ENCODE results near the gene SPRY4. TPM values are rescaled to one million over a fixed set of nuclear protein-coding genes. Genes with fewer than 3 reads are reported as not detected.

The SPRY4 gene
- total RNA-seq, 1 experiment from 2014 or later = 35.6 TPM

- CTCF ChIA-PET = no interaction called here
- peak; percentile 54 for ATAC-seq
- Histone ChIP-seq H3K36me3 (ENCODE audit: control insufficient read depth, insufficient read depth, low read length) (no peaks in the 10 kb centered on the region), H3K27ac (ENCODE audit: low read length) (peak overlapping the region; percentile 36; the same call in 1 of the 2 replicates), H3K27me3 (ENCODE audit: control insufficient read depth, insufficient read depth, low read length) (no peaks in the 10 kb centered on the region), H3K9me3 (ENCODE audit: control insufficient read depth, insufficient read depth, low read depth, low read length) (no peaks in the 10 kb centered on the region), H3K4me1 (ENCODE audit: control insufficient read depth, insufficient read depth, low read length) (no peaks in the 10 kb centered on the region), H3K4me3 (ENCODE audit: low read depth in 2 of 2, low read length in 2 of 2) (no peak overlapping the region)
- no TSS peak for BruUV-seq (replicated peaks)
- TF ChIP-seq SIN3A (IDR thresholded peaks at IDR 0.05; ENCODE audit: borderline replicate concordance, insufficient read depth, low read depth, low read length) (no peak), POLR2AphosphoS5 (IDR thresholded peaks at IDR 0.05; ENCODE audit: low read depth, low read length) (no peak), CTCF (IDR thresholded peaks at IDR 0.05) (no peak), TCF7L2 (IDR thresholded peaks at IDR 0.05; ENCODE audit: low read depth, low read length) (no peak), REST (IDR thresholded peaks at IDR 0.05; ENCODE audit: insufficient read depth in 1 of 2, low read depth in 2 of 2, low read length in 1 of 2) (no peak)
- POLR2A ChIA-PET = interaction anchor here (0.6 kb wide), 2 partner anchors 35 to 56 kb away, joined by 3 read pairs; no protein-coding TSS in a partner anchor
- in situ Hi-C loops (cut with HindIII; ENCODE audit: low pct_unique_long_range_greater_than_20kb, low sequenced_read_pairs) = no loop called here
- intact Hi-C loops (cut with micrococcal nuclease; ENCODE audit: unreplicated experiment) = no loop called here
- DNase-seq (ENCODE audit: low read depth, low spot score) = no peak
Observed at GRCh38 chr5:142280066-142281007, 44.5 kb downstream of the SPRY4 start.

GRCh38 chr5:142278627-142279026 is 46.2 kb downstream of the SPRY4 start:
- H3K27ac ChIP-seq (ENCODE audit: low read length) = no peak overlapping the region; the same call in 1 of the 2 replicates
- no TSS peak for BruUV-seq (replicated peaks)
- H3K36me3 ChIP-seq (ENCODE audit: control insufficient read depth, insufficient read depth, low read length) = no peaks in the 10 kb centered on the region
- H3K27me3 ChIP-seq (ENCODE audit: control insufficient read depth, insufficient read depth, low read length) = no peaks in the 10 kb centered on the region
- no peaks in the 10 kb centered on the region for H3K9me3 ChIP-seq (ENCODE audit: control insufficient read depth, insufficient read depth, low read depth, low read length)
- no peak for ATAC-seq
- ChIA-PET CTCF (no interaction called here), POLR2A (no interaction called here)
- in situ Hi-C loops (cut with HindIII; ENCODE audit: low pct_unique_long_range_greater_than_20kb, low sequenced_read_pairs) (no loop called here), intact Hi-C loops (cut with micrococcal nuclease; ENCODE audit: unreplicated experiment) (no loop called here)
- H3K4me1 ChIP-seq (ENCODE audit: control insufficient read depth, insufficient read depth, low read length) = no peaks in the 10 kb centered on the region
- TF ChIP-seq TCF7L2 (IDR thresholded peaks at IDR 0.05; ENCODE audit: low read depth, low read length) (no peak), REST (IDR thresholded peaks at IDR 0.05; ENCODE audit: insufficient read depth in 1 of 2, low read depth in 2 of 2, low read length in 1 of 2) (no peak), CTCF (IDR thresholded peaks at IDR 0.05) (no peak), SIN3A (IDR thresholded peaks at IDR 0.05; ENCODE audit: borderline replicate concordance, insufficient read depth, low read depth, low read length) (no peak), POLR2AphosphoS5 (IDR thresholded peaks at IDR 0.05; ENCODE audit: low read depth, low read length) (no peak)
- no peak overlapping the region for H3K4me3 ChIP-seq (ENCODE audit: low read depth in 2 of 2, low read length in 2 of 2)
- no peak for DNase-seq (ENCODE audit: low read depth, low spot score)

Data from Panc1 (cell line).